Stimulated activated CD8-positive, alpha-beta memory T cell treated with anti-CD3 and anti-CD28 coated beads, Interleukin-15, amount 100 ng/mL, for 24 hours (primary cell): ENCODE measurements around the gene HDDC3.

Experiments
- DNase-seq: peaks from one replicate; pipeline ENCODE4 v3.0.0-alpha.2; 2020; ENCODE audit warnings: low read depth

HDDC3 gene

DNA sequence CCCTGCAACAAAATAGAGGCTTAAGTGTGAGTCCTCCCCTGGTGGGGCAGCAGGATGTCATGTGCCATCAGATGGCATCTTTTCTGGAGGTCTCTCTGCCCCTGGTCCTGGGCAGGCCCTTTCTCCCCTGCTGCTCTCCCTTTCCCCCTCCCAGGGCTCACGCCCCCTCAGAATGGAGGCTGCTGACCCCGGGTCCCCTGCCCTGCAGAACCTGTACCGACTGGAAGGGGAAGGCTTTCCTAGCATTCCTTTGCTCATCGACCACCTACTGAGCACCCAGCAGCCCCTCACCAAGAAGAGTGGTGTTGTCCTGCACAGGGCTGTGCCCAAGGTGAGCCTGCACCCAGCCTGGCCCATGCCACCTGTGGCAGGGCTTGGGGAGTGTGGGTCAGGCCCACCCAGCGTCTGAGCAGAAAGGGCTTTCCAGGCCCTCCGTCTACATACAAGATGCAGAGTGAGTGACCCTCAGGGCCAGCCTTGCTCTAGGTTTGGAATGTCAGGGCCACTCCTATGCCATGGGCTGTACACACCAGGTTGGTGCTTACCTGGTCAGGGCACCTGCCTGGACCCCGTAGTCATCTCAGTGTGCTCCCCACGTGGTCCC lies 40.9 kb downstream of the HDDC3 start:
- no peak for DNase-seq

- no peak for DNase-seq
Measured at GRCh38 chr15:90890839-90891238, 41.5 kb downstream of the HDDC3 start.

- no peak for DNase-seq
Measured at GRCh38 chr15:90889736-90890456, 42.5 kb downstream of the HDDC3 start.

GRCh38 chr15:90889313-90889730 lies 43.0 kb downstream of the HDDC3 start:
- DNase-seq, result no peak

DNA sequence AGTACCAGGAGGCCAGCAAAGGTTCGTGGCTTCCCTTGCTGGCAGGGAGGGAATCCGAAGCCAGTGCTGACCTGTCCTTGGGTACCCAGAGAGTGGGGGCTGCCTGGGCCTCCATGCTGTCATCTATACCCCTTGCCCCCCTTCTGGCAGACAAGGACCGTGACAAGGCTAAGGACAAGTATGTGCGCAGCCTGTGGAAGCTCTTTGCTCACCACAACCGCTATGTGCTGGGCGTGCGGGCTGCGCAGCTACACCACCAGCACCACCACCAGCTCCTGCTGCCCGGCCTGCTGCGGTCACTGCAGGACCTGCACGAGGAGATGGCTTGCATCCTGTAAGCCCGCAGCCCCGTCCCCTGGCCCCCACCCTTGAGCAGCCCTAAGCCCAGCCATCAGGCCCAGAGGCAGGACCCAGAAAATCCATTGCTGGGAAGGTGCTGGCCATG lies 45.3 kb downstream of the HDDC3 start:
- no peak for DNase-seq

DNA sequence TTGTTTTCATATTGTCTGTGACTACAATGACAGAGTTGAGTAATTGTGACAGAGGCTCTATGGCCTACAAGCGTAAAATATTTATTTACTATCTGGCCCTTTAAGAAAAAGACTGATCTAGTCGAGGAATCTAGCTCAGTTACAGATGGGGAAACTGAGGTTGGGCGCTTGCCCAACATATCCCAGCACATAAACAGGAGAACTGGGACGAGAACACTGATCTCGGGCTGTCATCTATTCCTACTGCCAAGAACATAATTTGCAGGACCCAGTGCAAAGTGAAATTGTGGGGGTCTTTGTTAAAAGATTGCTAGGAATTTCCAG lies 46.1 kb downstream of the HDDC3 start:
- DNase-seq, result no peak

GRCh38 chr15:90885432-90886290 lies 46.7 kb downstream of the HDDC3 start:
- peak; percentile 74 for DNase-seq

GRCh38 chr15:90884719-90885431 lies 47.5 kb downstream of the HDDC3 start:
- DNase-seq, result no peak

- no peak for DNase-seq
Measured at GRCh38 chr15:90883976-90884718, 48.2 kb downstream of the HDDC3 start, which contains the start of gene FES. TSS of gene FES (plus strand) at chr15:90884504. CDS start at chr15:90885046, 542 bp downstream.

DNA sequence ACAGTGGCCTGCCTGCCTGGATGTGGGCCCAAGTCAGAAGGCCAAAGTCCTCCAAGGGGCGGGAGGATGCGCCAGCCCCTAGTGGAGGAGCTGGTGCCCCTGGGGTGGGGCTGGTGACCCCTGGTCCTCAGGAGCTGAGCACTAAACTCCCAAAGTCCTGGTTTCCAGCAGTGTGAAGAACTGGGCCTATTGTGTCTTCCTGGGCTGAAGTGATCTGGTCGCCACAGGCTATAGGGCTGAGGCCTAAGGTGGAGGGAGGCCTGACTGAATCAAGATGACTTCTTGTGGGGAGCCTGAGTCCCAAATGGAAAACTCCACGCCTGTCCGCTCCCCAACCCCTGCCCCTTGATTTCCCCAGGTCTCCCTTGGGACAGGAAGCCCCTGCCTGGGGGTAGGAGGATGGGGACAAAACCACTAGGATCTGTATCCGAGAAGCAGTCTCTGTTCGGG lies 48.8 kb downstream of the HDDC3 start:
- no peak for DNase-seq

- no peak for DNase-seq
Measured at GRCh38 chr15:90882781-90883525, 49.4 kb downstream of the HDDC3 start.

GRCh38 chr15:90881978-90882721 lies 50.2 kb downstream of the HDDC3 start:
- no peak for DNase-seq

GRCh38 chr15:90881181-90881977 lies 51.0 kb downstream of the HDDC3 start:
- no peak for DNase-seq

DNA sequence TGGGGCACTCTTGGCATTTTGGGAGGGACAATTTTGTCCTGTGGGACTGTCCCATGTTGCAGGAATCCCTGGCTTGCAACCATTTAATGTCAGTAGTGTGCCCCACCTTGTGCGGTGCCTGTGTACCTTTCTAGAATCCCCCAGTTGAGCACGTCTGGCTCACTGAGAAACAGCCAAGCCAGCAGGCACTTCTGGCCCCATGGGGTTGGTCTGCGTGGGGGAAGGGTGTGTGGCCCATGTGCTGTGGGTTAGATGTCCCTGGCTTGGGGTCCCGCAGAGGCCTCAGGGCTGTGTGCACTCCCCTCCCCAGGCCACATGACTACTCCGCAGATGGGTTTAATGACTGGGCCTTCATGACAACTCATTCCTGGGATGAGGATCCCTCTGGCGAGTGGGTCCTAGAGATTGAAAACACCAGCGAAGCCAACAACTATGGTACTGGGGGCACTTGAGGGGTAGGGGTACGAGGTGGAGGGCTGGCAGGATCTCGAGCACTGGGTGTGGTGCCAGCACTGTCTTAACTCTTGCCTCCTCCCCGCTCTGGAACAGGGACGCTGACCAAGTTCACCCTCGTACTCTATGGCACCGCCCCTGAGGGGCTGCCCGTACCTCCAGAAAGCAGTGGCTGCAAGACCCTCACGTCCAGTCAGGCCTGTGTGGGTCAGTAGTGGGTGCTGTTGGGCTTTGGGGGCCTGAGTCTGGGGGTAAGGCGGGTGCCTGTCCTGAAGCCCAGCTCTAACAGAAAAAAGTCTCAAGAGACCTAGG lies 51.8 kb downstream of the HDDC3 start:
- no peak for DNase-seq
